Thyroid gland (tissue), 4 donors: ENCODE results near the gene LYRM1. TPM values are rescaled to one million over a fixed set of nuclear protein-coding genes. Genes with fewer than 3 reads are reported as not detected.

Experiments
- DNase-seq, 2 donors: peaks; one replicate each; pipeline ENCODE4 v3.0.0-alpha.2; 2019
- H3K27ac ChIP-seq, 3 donors: fragments of 200-600 bp; sonication (generic); 1 replicate in 2 of 3; 2 replicates in 1 of 3; pipeline ENCODE4 v1.5.1; 2016 to 2019; ENCODE audit warnings: mild to moderate bottlenecking in 1 of 3, moderate library complexity in 1 of 3
- H3K27me3 ChIP-seq: fragments of 200-600 bp; sonication (generic); one replicate; pipeline ENCODE4 v1.5.1; 2019
- H3K36me3 ChIP-seq, 2 donors: fragments of 200-600 bp; sonication (generic); one replicate each; pipeline ENCODE4 v1.5.1; 2016 to 2019
- H3K4me1 ChIP-seq, 2 donors: fragments of 200-600 bp; sonication (generic); one replicate each; pipeline ENCODE4 v1.5.1; 2017 to 2019
- H3K4me3 ChIP-seq, 3 donors: fragments of 200-600 bp; sonication (generic); replicated peaks in 1 of 3; 1 replicate in 2 of 3; 2 replicates in 1 of 3; pipeline ENCODE4 v1.5.1; 2016; ENCODE audit warnings: mild to moderate bottlenecking in 1 of 3
- H3K9me3 ChIP-seq: fragments of 200-600 bp; sonication (generic); one replicate; pipeline ENCODE4 v1.5.1; 2017
- CTCF ChIP-seq, 6 experiments: fragments of 200-600 bp in 3 of 6; fragments of 450-650 bp in 3 of 6; sonication (generic) in 3 of 6; IDR thresholded peaks; one replicate each; pipeline ENCODE4 v1.5.1; 2016 to 2019; ENCODE audit warnings: antibody characterized with exemption in 6 of 6, mild to moderate bottlenecking in 2 of 6, inconsistent platforms in 1 of 6, moderate library complexity in 1 of 6
- POLR2A ChIP-seq, 2 donors: fragments of 450-650 bp; IDR thresholded peaks; one replicate each; pipeline ENCODE4 v1.6.1; 2017; ENCODE audit warnings: antibody characterized with exemption in 2 of 2, mild to moderate bottlenecking in 2 of 2, moderate library complexity in 1 of 2
- WGBS, 2 donors: methylation state at CpG; one replicate each; pipeline ENCODE4 v1.1.5; 2017; 5-methylcytosine and 5-hydroxymethylcytosine counted together
- intact Hi-C: fragments of 100-400 bp; cut with DNase I; formaldehyde crosslinking; loops from one replicate; pipeline ENCODE4 v1.15.1; 2023
- total RNA-seq, 4 donors: library from RNA; depleted of rRNA; stranded (reverse); fragments of >200 nt; gene quantifications; one replicate each; pipeline ENCODE4 v1.2.3, GENCODE V29; 2016

Gene LYRM1
- total RNA-seq, 4 donors from 2014 or later: 32.8 to 43.7 (median 41.0) TPM

GRCh38 chr16:20853981-20854620 lies 46.5 kb upstream of the LYRM1 start:
- no peaks in the 10 kb centered on the region for H3K36me3 ChIP-seq
- DNase-seq: no peak
- H3K27ac ChIP-seq: no peak overlapping the region
- WGBS, 2 donors: 83 to 87% methylated on average over 3 of the region's 3 CpGs
- H3K27me3 ChIP-seq: no peaks in the 10 kb centered on the region
- no peak overlapping the region for H3K4me3 ChIP-seq
- peaks cover 37 to 41% of the 10 kb centered on the region in 2 donors for H3K4me1 ChIP-seq
- H3K9me3 ChIP-seq: no peaks in the 10 kb centered on the region
- intact Hi-C loops: loop anchor here (10.0 kb wide), 1 partner anchor 51 kb away; the partner anchor contains the start of genes DCUN1D3 and LYRM1
- no peak for TF ChIP-seq POLR2A (IDR thresholded peaks at IDR 0.05)
- TF ChIP-seq CTCF (IDR thresholded peaks at IDR 0.05): no peak

GRCh38 chr16:20854963-20855362 lies 45.6 kb upstream of the LYRM1 start:
- Histone ChIP-seq H3K27ac (no peak overlapping the region), H3K4me1 (peaks cover 33 to 37% of the 10 kb centered on the region in 2 donors), H3K27me3 (no peaks in the 10 kb centered on the region), H3K9me3 (no peaks in the 10 kb centered on the region), H3K36me3 (peaks cover 4 to 5% of the 10 kb centered on the region in 2 donors), H3K4me3 (no peak overlapping the region)
- 95 to 100% methylated on average over 2 of the region's 2 CpGs for WGBS, 2 donors
- TF ChIP-seq POLR2A (IDR thresholded peaks at IDR 0.05): no peak
- no peak for TF ChIP-seq CTCF (IDR thresholded peaks at IDR 0.05)
- no peak for DNase-seq
- intact Hi-C loops: loop anchor here (10.0 kb wide), 1 partner anchor 50 kb away; the partner anchor contains the start of genes DCUN1D3 and LYRM1

GRCh38 chr16:20857281-20857680 lies 43.3 kb upstream of the LYRM1 start:
- no peak overlapping the region for H3K27ac ChIP-seq
- intact Hi-C loops: loop anchor here (10.0 kb wide), 1 partner anchor 48 kb away; the partner anchor contains the start of genes DCUN1D3 and LYRM1
- peaks cover 9 to 11% of the 10 kb centered on the region in 2 donors for H3K36me3 ChIP-seq
- 61 to 69% methylated on average over 2 of the region's 2 CpGs for WGBS, 2 donors
- no peak overlapping the region for H3K4me3 ChIP-seq
- H3K4me1 ChIP-seq: peaks cover 14% of the 10 kb centered on the region in 2 donors
- H3K9me3 ChIP-seq: no peaks in the 10 kb centered on the region
- TF ChIP-seq CTCF (IDR thresholded peaks at IDR 0.05): no peak
- no peak for DNase-seq
- H3K27me3 ChIP-seq: no peaks in the 10 kb centered on the region

- peaks cover 0 to under 1% of the 10 kb centered on the region in 2 donors for H3K4me1 ChIP-seq
- no peak overlapping the region for H3K4me3 ChIP-seq
- no peak for DNase-seq
- 90 to 93% methylated on average over 3 of the region's 3 CpGs for WGBS, 2 donors
- H3K27ac ChIP-seq: no peak overlapping the region
- peaks cover 9 to 12% of the 10 kb centered on the region in 2 donors for H3K36me3 ChIP-seq
- H3K27me3 ChIP-seq: no peaks in the 10 kb centered on the region
- H3K9me3 ChIP-seq: no peaks in the 10 kb centered on the region
- TF ChIP-seq CTCF (IDR thresholded peaks at IDR 0.05) (no peak), POLR2A (IDR thresholded peaks at IDR 0.05) (no peak)
- intact Hi-C loops: loop anchor here (10.0 kb wide), 1 partner anchor 46 kb away; the partner anchor contains the start of genes DCUN1D3 and LYRM1
Measured at GRCh38 chr16:20859229-20859628, 41.3 kb upstream of the LYRM1 start.

GRCh38 chr16:20859699-20860098 lies 40.9 kb upstream of the LYRM1 start:
- H3K4me3 ChIP-seq: no peak overlapping the region
- WGBS, 2 donors: 78% methylated on average over 4 of the region's 4 CpGs
- H3K4me1 ChIP-seq: no peaks in the 10 kb centered on the region
- no peak for DNase-seq
- TF ChIP-seq POLR2A (IDR thresholded peaks at IDR 0.05): no peak
- TF ChIP-seq CTCF (IDR thresholded peaks at IDR 0.05): no peak
- H3K27ac ChIP-seq: no peak overlapping the region
- no peaks in the 10 kb centered on the region for H3K9me3 ChIP-seq
- peaks cover 9 to 12% of the 10 kb centered on the region in 2 donors for H3K36me3 ChIP-seq
- no peaks in the 10 kb centered on the region for H3K27me3 ChIP-seq
- intact Hi-C loops: loop anchor here (10.0 kb wide), 1 partner anchor 45 kb away; the partner anchor contains the start of genes DCUN1D3 and LYRM1
